ENCODE results near the gene TFB1M.
"Not testable (repeated sequence)": the region's sequence is repeated elsewhere in the genome, so short reads cannot be mapped to it uniquely, and the experiment has no call there.

Gene TFB1M

GRCh38 chr6:155292711-155293110 lies 21.6 kb downstream of the TFB1M start:
- no peak for DNase-seq

GRCh38 chr6:155291291-155291690 lies 23.0 kb downstream of the TFB1M start:
- DNase-seq = no peak

- no peak for DNase-seq
These were observed 23.8 kb downstream of the TFB1M start for GRCh38 chr6:155290491-155290890.

- no peak for DNase-seq
These were observed 26.5 kb downstream of the TFB1M start for GRCh38 chr6:155287762-155288161.

- no peak for DNase-seq
These were observed 29.5 kb downstream of the TFB1M start for GRCh38 chr6:155284775-155285174.

GRCh38 chr6:155278319-155279049 lies 35.8 kb downstream of the TFB1M start:
- DNase-seq = no peak

- no peak for DNase-seq
These were observed 37.6 kb downstream of the TFB1M start for GRCh38 chr6:155276638-155277037.

- DNase-seq = no peak
These were observed 38.3 kb downstream of the TFB1M start for GRCh38 chr6:155275808-155276480.

- no peak for DNase-seq
These were observed 39.8 kb downstream of the TFB1M start for GRCh38 chr6:155274533-155274932.

GRCh38 chr6:155274106-155274505 lies 40.2 kb downstream of the TFB1M start:
- no peak for DNase-seq

GRCh38 chr6:155273431-155273830 lies 40.9 kb downstream of the TFB1M start:
- no peak for DNase-seq

- DNase-seq = no peak
These were observed 41.7 kb downstream of the TFB1M start for GRCh38 chr6:155272353-155273232.

GRCh38 chr6:155271145-155271544 lies 43.1 kb downstream of the TFB1M start:
- DNase-seq = no peak

GRCh38 chr6:155270561-155271091 lies 43.7 kb downstream of the TFB1M start:
- no peak for DNase-seq

GRCh38 chr6:155269765-155270164 lies 44.5 kb downstream of the TFB1M start:
- DNase-seq = no peak

- DNase-seq = not testable (repeated sequence)
These were observed 46.0 kb downstream of the TFB1M start for GRCh38 chr6:155268088-155268867.

- no peak for DNase-seq
These were observed 46.9 kb downstream of the TFB1M start for GRCh38 chr6:155267411-155267810.

GRCh38 chr6:155265843-155266535 lies 48.3 kb downstream of the TFB1M start:
- DNase-seq = no peak

- peak; percentile 34 for DNase-seq
These were observed 49.5 kb downstream of the TFB1M start for GRCh38 chr6:155264693-155265320.

- no peak for DNase-seq
These were observed 50.8 kb downstream of the TFB1M start, which contains the start of gene CLDN20 for GRCh38 chr6:155263373-155264063. CLDN20 (plus strand) TSS chr6:155264013; CDS start chr6:155275720, 11,707 bp downstream.

- DNase-seq = no peak
These were observed 51.6 kb downstream of the TFB1M start for GRCh38 chr6:155262655-155263054.
